ENCODE data around the gene SLC23A3.

- TF ChIP-seq CTCF (IDR thresholded peaks at IDR 0.05) (no peak), POLR2A (IDR thresholded peaks at IDR 0.05) (no peak)
Observed at GRCh38 chr2:219131744-219132143, 38.1 kb downstream of the SLC23A3 start.

Measured in lower leg skin (tissue), 3 donors.